ENCODE results near the gene EVA1C.

- TF ChIP-seq CTCF (conservative IDR thresholded peaks at IDR 0.05; ENCODE audit: low read length) (no peak), EZH2phosphoT487 (IDR thresholded peaks at IDR 0.05; ENCODE audit: borderline replicate concordance) (no peak)
These were observed 108.6 kb downstream of the EVA1C start for GRCh38 chr21:32520875-32521735.
